MV-4-11 (cell line): Measurements from ENCODE around the gene ICAM3.

ENCODE experiments used
- DNase-seq: peaks from one replicate; lab custom pipeline; 2025; lab: John Stamatoyannopoulos, UW

Gene ICAM3

GRCh38 chr19:10291554-10292205, 47.7 kb downstream of the ICAM3 start:
- no peak for DNase-seq

DNA sequence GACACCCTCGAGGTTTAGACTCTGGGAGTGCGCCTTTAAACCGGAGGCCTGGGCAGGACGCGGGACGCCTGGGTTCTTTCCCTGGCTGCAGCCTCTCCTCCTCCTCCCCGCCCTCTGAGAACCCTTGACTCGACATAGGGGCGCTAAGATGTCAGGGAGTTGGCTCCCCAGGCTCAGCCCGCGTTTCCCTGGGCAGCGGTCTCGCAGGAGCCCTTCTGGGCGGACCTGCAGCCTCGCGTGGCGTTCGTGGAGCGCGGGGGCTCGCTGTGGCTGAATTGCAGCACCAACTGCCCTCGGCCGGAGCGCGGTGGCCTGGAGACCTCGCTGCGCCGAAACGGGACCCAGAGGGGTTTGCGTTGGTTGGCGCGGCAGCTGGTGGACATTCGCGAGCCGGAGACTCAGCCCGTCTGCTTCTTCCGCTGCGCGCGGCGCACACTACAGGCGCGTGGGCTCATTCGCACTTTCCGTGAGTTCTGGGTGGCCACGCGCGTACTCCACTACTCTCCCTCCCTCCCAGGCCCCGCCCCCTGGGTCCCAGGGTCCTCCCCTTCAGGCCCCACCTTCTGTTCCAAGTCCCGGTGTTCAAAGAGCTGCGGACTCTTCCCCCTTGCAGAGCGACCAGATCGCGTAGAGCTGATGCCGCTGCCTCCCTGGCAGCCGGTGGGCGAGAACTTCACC, 48.4 kb downstream of the ICAM3 start:
- DNase-seq = peak; percentile 70

DNA sequence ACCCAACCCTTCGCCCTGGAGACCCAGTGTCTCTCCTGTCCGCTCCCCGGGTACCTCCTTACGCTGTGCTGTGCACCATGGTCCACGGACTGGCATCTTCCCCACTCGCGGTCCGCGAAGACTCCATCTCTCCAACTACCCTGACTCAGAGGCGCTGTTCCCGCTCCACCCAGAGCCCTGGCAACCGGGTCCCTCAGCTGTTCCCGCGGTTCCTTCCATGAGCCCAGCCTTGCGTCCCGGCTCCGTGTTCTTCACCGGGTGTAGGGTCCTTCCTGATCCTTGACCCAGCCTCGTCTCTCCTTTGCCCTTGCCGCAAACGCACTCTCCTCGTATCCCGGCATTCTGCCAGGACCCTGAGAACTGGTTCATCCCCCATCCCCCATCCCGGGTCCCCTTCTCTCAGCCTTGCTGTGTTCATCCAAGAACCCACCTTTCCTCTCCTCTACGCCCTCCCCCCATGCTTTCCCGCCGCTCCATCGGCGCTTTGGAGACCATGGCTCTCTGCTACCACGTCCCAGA, 49.0 kb downstream of the ICAM3 start:
- DNase-seq = no peak

GRCh38 chr19:10289836-10290356, 49.5 kb downstream of the ICAM3 start, which contains the start of gene ICAM5:
Gene ICAM5 (plus strand): TSS chr19:10289952. CDS start chr19:10290044, 92 bp downstream.
- DNase-seq = no peak

DNA sequence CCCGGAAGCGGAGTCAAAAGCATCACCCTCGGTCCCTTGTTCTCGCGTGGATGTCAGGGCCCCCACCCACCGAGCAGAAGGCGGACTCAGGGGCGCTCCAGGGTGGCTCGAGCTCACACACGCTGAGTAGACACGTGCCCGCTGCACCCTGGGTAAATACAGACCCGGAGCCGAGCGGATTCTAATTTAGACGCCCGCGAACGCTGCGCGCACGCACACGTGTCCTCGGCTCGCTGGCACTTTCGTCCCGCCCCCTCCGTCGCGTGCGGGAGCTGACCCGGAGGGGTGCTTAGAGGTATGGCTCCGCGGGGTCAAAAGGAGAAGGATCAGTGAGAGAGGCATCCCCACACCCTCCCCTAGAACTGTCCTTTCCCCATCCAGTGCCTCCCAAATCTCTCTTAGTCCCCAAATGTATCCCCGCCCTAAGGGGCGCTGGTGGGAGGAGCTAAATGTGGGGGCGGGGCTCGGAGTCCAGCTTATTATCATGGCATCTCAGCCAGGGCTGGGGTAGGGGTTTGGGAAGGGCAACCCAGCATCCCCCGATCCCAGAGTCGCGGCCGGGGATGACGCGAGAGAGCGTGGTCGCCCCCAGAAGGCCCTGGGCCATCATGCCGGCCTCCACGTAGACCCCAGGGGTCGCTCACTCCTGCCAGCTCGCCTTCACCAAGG, 50.1 kb downstream of the ICAM3 start:
- DNase-seq = peak; percentile 42

- no peak for DNase-seq
Observed at GRCh38 chr19:10288662-10289166, 50.7 kb downstream of the ICAM3 start.

DNA sequence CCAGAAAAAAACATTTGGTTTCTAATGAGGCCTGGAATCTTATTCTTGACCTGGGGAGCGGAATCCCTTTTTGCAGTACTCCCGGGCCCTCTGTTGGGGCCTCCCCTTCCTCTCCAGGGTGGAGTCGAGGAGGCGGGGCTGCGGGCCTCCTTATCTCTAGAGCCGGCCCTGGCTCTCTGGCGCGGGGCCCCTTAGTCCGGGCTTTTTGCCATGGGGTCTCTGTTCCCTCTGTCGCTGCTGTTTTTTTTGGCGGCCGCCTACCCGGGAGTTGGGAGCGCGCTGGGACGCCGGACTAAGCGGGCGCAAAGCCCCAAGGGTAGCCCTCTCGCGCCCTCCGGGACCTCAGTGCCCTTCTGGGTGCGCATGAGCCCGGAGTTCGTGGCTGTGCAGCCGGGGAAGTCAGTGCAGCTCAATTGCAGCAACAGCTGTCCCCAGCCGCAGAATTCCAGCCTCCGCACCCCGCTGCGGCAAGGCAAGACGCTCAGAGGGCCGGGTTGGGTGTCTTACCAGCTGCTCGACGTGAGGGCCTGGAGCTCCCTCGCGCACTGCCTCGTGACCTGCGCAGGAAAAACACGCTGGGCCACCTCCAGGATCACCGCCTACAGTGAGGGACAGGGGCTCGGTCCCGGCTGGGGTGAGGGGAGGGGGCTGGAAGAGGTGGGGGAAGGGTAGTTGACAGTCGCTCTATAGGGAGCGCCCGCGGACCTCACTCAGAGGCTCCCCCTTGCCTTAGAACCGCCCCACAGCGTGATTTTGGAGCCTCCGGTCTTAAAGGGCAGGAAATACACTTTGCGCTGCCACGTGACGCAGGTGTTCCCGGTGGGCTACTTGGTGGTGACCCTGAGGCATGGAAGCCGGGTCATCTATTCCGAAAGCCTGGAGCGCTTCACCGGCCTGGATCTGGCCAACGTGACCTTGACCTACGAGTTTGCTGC, 52.4 kb downstream of the ICAM3 start, which contains the start of gene ICAM4:
Gene ICAM4 (plus strand): TSS at position 153 of the 935 bp plus-strand sequence. CDS start 58 bp downstream, at position 211.
- peak; percentile 91 for DNase-seq

DNA sequence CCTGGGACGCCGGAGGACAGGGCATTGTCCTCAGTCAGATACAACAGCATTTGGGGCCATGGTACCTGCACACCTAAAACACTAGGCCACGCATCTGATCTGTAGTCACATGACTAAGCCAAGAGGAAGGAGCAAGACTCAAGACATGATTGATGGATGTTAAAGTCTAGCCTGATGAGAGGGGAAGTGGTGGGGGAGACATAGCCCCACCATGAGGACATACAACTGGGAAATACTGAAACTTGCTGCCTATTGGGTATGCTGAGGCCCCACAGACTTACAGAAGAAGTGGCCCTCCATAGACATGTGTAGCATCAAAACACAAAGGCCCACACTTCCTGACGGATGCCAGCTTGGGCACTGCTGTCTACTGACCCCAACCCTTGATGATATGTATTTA, 54.0 kb downstream of the ICAM3 start:
- peak; percentile 46 for DNase-seq

GRCh38 chr19:10284960-10285278, 54.5 kb downstream of the ICAM3 start:
- DNase-seq = no peak

DNA sequence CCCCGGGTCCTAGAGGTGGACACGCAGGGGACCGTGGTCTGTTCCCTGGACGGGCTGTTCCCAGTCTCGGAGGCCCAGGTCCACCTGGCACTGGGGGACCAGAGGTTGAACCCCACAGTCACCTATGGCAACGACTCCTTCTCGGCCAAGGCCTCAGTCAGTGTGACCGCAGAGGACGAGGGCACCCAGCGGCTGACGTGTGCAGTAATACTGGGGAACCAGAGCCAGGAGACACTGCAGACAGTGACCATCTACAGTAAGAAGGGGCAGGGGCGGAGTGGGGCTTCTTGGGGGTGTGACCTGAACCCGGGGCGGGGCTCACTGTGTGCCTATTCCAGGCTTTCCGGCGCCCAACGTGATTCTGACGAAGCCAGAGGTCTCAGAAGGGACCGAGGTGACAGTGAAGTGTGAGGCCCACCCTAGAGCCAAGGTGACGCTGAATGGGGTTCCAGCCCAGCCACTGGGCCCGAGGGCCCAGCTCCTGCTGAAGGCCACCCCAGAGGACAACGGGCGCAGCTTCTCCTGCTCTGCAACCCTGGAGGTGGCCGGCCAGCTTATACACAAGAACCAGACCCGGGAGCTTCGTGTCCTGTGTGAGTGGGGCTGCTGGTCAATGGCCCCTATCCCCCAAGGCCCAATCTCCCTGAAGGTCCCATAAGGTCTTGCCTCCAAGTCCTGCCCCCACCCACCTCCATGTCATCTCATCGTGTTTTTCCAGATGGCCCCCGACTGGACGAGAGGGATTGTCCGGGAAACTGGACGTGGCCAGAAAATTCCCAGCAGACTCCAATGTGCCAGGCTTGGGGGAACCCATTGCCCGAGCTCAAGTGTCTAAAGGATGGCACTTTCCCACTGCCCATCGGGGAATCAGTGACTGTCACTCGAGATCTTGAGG, 55.1 kb downstream of the ICAM3 start:
- no peak for DNase-seq
